Measurements from ENCODE around the gene IDUA. TPM values are rescaled to one million over a fixed set of nuclear protein-coding genes. Genes with fewer than 3 reads are reported as not detected.
A peak's percentile ranks its signal among the peaks of the same experiment; 100 is the strongest.

Gene IDUA
- total RNA-seq, 1 donor from 2014 or later, result 32.9 TPM

GRCh38 chr4:1010395-1011021, 23.7 kb downstream of the IDUA start:
- CTCF ChIA-PET, result no interaction called here
- H3K36me3 Mint-ChIP-seq (ENCODE audit: low read depth), result peaks cover 1% of the 10 kb centered on the region
- TF ChIP-seq, protein P1, sequence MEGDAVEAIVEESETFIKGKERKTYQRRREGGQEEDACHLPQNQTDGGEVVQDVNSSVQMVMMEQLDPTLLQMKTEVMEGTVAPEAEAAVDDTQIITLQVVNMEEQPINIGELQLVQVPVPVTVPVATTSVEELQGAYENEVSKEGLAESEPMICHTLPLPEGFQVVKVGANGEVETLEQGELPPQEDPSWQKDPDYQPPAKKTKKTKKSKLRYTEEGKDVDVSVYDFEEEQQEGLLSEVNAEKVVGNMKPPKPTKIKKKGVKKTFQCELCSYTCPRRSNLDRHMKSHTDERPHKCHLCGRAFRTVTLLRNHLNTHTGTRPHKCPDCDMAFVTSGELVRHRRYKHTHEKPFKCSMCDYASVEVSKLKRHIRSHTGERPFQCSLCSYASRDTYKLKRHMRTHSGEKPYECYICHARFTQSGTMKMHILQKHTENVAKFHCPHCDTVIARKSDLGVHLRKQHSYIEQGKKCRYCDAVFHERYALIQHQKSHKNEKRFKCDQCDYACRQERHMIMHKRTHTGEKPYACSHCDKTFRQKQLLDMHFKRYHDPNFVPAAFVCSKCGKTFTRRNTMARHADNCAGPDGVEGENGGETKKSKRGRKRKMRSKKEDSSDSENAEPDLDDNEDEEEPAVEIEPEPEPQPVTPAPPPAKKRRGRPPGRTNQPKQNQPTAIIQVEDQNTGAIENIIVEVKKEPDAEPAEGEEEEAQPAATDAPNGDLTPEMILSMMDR (IDR thresholded peaks at IDR 0.05), result no peak
- peak; percentile 52 for DNase-seq
- POLR2A ChIA-PET, result interaction anchor here (0.6 to 2.0 kb wide), 10 partner anchors 11 to 769 kb away, joined by 3 to 8 read pairs (median 4); partner anchors contain the start of genes GAK and TMEM175
- ATAC-seq (ENCODE audit: low read depth), result peak; percentile 4
- H3K27me3 Mint-ChIP-seq, result peaks cover 21% of the 10 kb centered on the region
- no peaks in the 10 kb centered on the region for H3K9me3 Mint-ChIP-seq
- H3K27ac Mint-ChIP-seq, result peak overlapping the region; percentile 55
- intact Hi-C loops (cut with micrococcal nuclease), result loop anchor here (1.0 to 5.0 kb wide), 9 partner anchors 16 to 1232 kb away; partner anchors contain the start of genes DGKQ, GAK, HAUS3 and POLN
- peak overlapping the region; percentile 86 for H3K4me3 Mint-ChIP-seq
- H3K4me1 Mint-ChIP-seq, result peaks cover 15% of the 10 kb centered on the region

DNA sequence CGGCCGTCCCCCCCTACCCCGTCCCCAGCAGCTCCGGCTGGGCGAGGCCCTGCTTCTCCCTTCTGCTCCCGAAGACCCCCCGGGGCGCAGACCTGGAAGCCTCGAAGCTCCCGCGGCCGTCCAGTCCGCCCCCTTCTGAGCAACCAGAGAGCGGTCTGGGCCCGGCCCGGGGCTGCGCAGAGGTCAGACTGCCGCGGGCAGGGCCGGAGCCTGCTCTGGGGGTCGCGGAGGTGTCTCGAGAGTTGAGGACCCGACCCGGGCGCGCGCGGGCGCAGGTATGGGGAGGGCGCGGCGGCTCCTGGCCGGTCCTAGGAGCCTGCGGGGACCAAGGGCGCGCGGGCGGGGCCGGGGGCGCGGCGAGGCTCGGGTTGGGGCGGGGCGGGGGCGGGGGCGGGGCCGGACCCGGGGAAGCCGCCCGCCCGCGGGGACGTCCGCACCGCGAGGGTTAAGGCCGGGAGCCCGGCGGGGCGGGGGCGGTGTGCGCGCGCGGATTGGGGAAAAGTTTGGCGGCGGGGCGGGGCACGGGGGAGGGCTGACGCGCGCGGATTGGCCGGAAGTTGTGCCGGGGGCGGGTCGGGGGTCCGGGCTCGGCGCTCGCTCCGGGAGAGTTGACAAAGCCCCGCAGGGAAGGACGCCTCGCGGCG, 24.3 kb downstream of the IDUA start, which contains the start of gene FGFRL1:
TSS of gene FGFRL1 (plus strand) at position 605 of the 644 bp plus-strand sequence. CDS start 860 bp downstream, outside the sequence.
- peak within 1 kb of the TSS; percentile 86 for H3K4me3 Mint-ChIP-seq
- H3K27me3 Mint-ChIP-seq, result peaks cover 18% of the 10 kb centered on the region
- intact Hi-C loops (cut with micrococcal nuclease), result loop anchor here (2.0 to 5.0 kb wide), 8 partner anchors 16 to 1231 kb away; partner anchors contain the start of genes DGKQ, GAK, HAUS3 and POLN
- TF ChIP-seq, protein P1 (IDR thresholded peaks at IDR 0.05), result no peak
- H3K4me1 Mint-ChIP-seq, result peaks cover 15% of the 10 kb centered on the region
- H3K9me3 Mint-ChIP-seq, result no peaks in the 10 kb centered on the region
- ChIA-PET CTCF (no interaction called here), POLR2A (interaction anchor here (0.6 to 2.0 kb wide), 7 partner anchors 11 to 769 kb away, joined by 3 to 8 read pairs (median 4); partner anchors contain the start of genes GAK and TMEM175)
- peak; percentile 69 for ATAC-seq (ENCODE audit: low read depth)
- H3K27ac Mint-ChIP-seq, result peak within 1 kb of the TSS; percentile 55
- DNase-seq, result peak; percentile 88
- H3K36me3 Mint-ChIP-seq (ENCODE audit: low read depth), result peaks cover 1% of the 10 kb centered on the region

DNA sequence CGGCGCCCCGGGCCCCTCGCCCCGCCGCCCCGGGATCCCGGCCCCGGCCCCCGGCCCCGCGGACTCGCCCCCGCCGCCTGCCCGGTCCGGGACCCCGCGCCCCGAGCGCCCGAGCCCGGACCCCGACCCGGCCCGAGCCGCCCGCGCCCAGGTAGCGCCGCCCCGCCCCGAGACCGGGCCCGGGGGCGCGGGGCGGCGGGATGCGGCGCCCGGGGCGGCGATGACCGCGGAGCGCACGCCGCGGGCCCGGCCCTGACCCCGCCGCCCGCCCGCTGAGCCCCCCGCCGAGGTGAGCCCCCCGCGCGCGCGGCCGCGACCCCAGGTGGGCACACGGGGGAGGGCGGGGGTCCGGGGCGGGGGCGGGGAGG, 24.8 kb downstream of the IDUA start:
- peaks cover 1% of the 10 kb centered on the region for H3K36me3 Mint-ChIP-seq (ENCODE audit: low read depth)
- ATAC-seq (ENCODE audit: low read depth) (no peak), DNase-seq (no peak)
- ChIA-PET CTCF (no interaction called here), POLR2A (no interaction called here)
- intact Hi-C loops (cut with micrococcal nuclease), result loop anchor here (1.0 to 5.0 kb wide), 9 partner anchors 10 to 1231 kb away; partner anchors contain the start of genes DGKQ, GAK, HAUS3 and POLN
- H3K4me3 Mint-ChIP-seq, result no peak overlapping the region
- H3K9me3 Mint-ChIP-seq, result no peaks in the 10 kb centered on the region
- H3K4me1 Mint-ChIP-seq, result peaks cover 15% of the 10 kb centered on the region
- H3K27me3 Mint-ChIP-seq, result peaks cover 15% of the 10 kb centered on the region
- TF ChIP-seq, protein P1 (IDR thresholded peaks at IDR 0.05), result no peak
- H3K27ac Mint-ChIP-seq, result no peak overlapping the region

- no peak for ATAC-seq (ENCODE audit: low read depth)
- ChIA-PET CTCF (no interaction called here), POLR2A (interaction anchor here (1.2 kb wide), 1 partner anchor 9 kb away, joined by 4 read pairs; no protein-coding TSS in a partner anchor)
- intact Hi-C loops (cut with micrococcal nuclease), result loop anchor here (1.0 to 5.0 kb wide), 4 partner anchors 9 to 1230 kb away; partner anchors contain the start of genes HAUS3, POLN, TACC3 and TMEM129
- DNase-seq, result no peak
- no peak overlapping the region for H3K27ac Mint-ChIP-seq
- peak overlapping the region; percentile 75 for H3K4me3 Mint-ChIP-seq
- no peaks in the 10 kb centered on the region for H3K9me3 Mint-ChIP-seq
- TF ChIP-seq, protein P1 (IDR thresholded peaks at IDR 0.05), result no peak
- peaks cover 1% of the 10 kb centered on the region for H3K36me3 Mint-ChIP-seq (ENCODE audit: low read depth)
- peaks cover 12% of the 10 kb centered on the region for H3K27me3 Mint-ChIP-seq
- peaks cover 15% of the 10 kb centered on the region for H3K4me1 Mint-ChIP-seq
These were observed 25.3 kb downstream of the IDUA start for GRCh38 chr4:1012034-1012739.
